ENCODE results near the gene HRCT1. TPM values are rescaled to one million over a fixed set of nuclear protein-coding genes. Genes with fewer than 3 reads are reported as not detected.

HRCT1 gene
- total and polyA plus RNA-seq, 2 donors (not counting 3 experiments of a cell fraction or from before 2014, with no cell fraction given), result 1.2 to 7.0 TPM

DNA sequence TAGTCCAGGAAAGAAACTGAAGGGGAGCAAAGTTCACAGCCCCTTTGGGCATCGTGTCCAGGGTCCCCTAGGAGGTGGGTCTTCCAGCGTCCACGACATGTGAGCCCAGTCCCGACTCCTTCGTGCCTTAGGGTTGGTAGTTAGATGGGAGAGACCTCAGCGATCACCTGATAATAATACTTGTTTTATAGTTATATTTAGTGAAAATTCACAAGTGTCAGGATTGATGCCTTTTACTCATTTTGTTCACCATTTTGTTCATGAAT, 23.4 kb downstream of the HRCT1 start:
- Histone ChIP-seq H3K27me3 (ENCODE audit: control insufficient read depth in 2 of 2, insufficient read depth in 2 of 2, low read length in 2 of 2) (no peaks in the 10 kb centered on the region), H3K4me1 (ENCODE audit: control insufficient read depth, extremely low read depth, insufficient read depth, low read length) (peaks cover 9% of the 10 kb centered on the region), H4K20me1 (replicated peaks; ENCODE audit: control insufficient read depth, extremely low read depth, insufficient read depth, low read length) (no peaks in the 10 kb centered on the region), H3K9ac (replicated peaks; ENCODE audit: extremely low read depth, insufficient read depth, low read length) (no peak overlapping the region), H3K4me3 (replicated peaks in 1 of 3; ENCODE audit: insufficient read depth in 1 of 3, low read depth in 1 of 3, low read length in 3 of 3) (no peak overlapping the region), H3K36me3 (ENCODE audit: control insufficient read depth in 2 of 2, extremely low read depth in 1 of 2, insufficient read depth in 2 of 2, low read length in 2 of 2) (no peaks in the 10 kb centered on the region), H3K27ac (ENCODE audit: insufficient read depth, low read depth, low read length) (no peak overlapping the region), H3K9me1 (replicated peaks; ENCODE audit: control insufficient read depth, extremely low read depth, insufficient read depth, low read length) (no peaks in the 10 kb centered on the region), H3K9me3 (replicated peaks; ENCODE audit: control insufficient read depth, insufficient read depth, low read length) (no peaks in the 10 kb centered on the region), H2AFZ (ENCODE audit: low read depth, low read length) (peak overlapping the region; percentile 35), H3K4me2 (ENCODE audit: insufficient read depth, low read length) (no peak overlapping the region), H3K79me2 (ENCODE audit: control insufficient read depth, insufficient read depth, low read length) (no peaks in the 10 kb centered on the region)
- FAIRE-seq, result no peak
- intact Hi-C loops (cut with micrococcal nuclease) (loop anchor here (2.0 kb wide), 1 partner anchor 15 kb away; no protein-coding TSS in a partner anchor), dilution Hi-C loops (cut with MboI; ENCODE audit: extremely low pct_ligation_motif_present, low sequenced_read_pairs) (no loop called here)
- TF ChIP-seq CTCF (IDR thresholded peaks at IDR 0.05; ENCODE audit: extremely low read depth in 1 of 2, insufficient read depth in 1 of 2, low read depth in 1 of 2, low read length in 2 of 2) (no peak), POLR2A (IDR thresholded peaks at IDR 0.05; ENCODE audit: low read depth, low read length) (no peak), GATA2 (IDR thresholded peaks at IDR 0.05; ENCODE audit: insufficient read depth, insufficient read length, low read depth, low read length) (no peak)
- ChIA-PET CTCF (interaction anchor here (1.9 kb wide), 1 partner anchor 25 kb away, joined by 4 read pairs; no protein-coding TSS in a partner anchor), POLR2A (no interaction called here)
- DNase-seq (ENCODE audit: low read depth, low spot score), result no peak
- no TSS peak for BruUV-seq (replicated peaks)

DNA sequence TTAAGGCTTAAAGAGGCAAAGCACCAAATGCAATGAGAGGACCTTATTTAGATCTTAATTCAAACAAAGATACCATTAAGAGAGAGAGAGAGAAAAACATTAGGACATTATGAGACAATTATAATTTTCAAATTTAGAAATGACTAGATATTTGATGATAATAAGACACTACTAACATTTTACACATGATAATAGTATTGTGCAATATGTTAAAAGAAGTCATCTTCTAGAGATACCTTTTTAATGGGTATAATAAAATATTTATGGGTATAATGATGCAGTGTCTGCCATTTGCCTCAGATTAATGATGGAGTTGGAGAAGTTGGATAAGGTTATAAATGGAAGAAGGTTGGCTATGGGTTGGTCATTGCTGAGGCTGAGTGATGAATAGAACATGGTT, 24.5 kb downstream of the HRCT1 start:
- ChIA-PET CTCF (no interaction called here), POLR2A (no interaction called here)
- no peaks in the 10 kb centered on the region for H3K36me3 ChIP-seq (ENCODE audit: control insufficient read depth in 2 of 2, extremely low read depth in 1 of 2, insufficient read depth in 2 of 2, low read length in 2 of 2)
- no peaks in the 10 kb centered on the region for H3K27me3 ChIP-seq (ENCODE audit: control insufficient read depth in 2 of 2, insufficient read depth in 2 of 2, low read length in 2 of 2)
- H3K79me2 ChIP-seq (ENCODE audit: control insufficient read depth, insufficient read depth, low read length), result no peaks in the 10 kb centered on the region
- intact Hi-C loops (cut with micrococcal nuclease), result no loop called here
- TF ChIP-seq GATA2 (IDR thresholded peaks at IDR 0.05; ENCODE audit: insufficient read depth, insufficient read length, low read depth, low read length) (no peak), MYC (IDR thresholded peaks at IDR 0.05; ENCODE audit: low read depth, low read length) (no peak), CTCF (IDR thresholded peaks at IDR 0.05; ENCODE audit: extremely low read depth in 1 of 2, insufficient read depth in 1 of 2, low read depth in 1 of 2, low read length in 2 of 2) (no peak), POLR2A (IDR thresholded peaks at IDR 0.05; ENCODE audit: low read depth, low read length) (no peak), JUN (IDR thresholded peaks at IDR 0.05; ENCODE audit: borderline replicate concordance, insufficient read depth, insufficient read length, low read depth) (no peak), EZH2 (IDR thresholded peaks at IDR 0.05; ENCODE audit: borderline replicate concordance, low read depth, low read length, severe bottlenecking) (no peak), FOS (IDR thresholded peaks at IDR 0.05; ENCODE audit: borderline replicate concordance, insufficient read depth, low read length) (no peak), POLR2AphosphoS5 (IDR thresholded peaks at IDR 0.05; ENCODE audit: insufficient read depth, low read depth, low read length) (no peak)
- TF ChIP-seq, protein P1, sequence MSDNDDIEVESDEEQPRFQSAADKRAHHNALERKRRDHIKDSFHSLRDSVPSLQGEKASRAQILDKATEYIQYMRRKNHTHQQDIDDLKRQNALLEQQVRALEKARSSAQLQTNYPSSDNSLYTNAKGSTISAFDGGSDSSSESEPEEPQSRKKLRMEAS (IDR thresholded peaks at IDR 0.05; ENCODE audit: insufficient read depth, insufficient read length), result no peak
- no peak overlapping the region for H3K27ac ChIP-seq (ENCODE audit: insufficient read depth, low read depth, low read length)
- H3K4me3 ChIP-seq (replicated peaks in 1 of 3; ENCODE audit: insufficient read depth in 1 of 3, low read depth in 1 of 3, low read length in 3 of 3), result no peak overlapping the region
- H3K4me2 ChIP-seq (ENCODE audit: insufficient read depth, low read length), result no peak overlapping the region
- FAIRE-seq (no peak), DNase-seq (ENCODE audit: low read depth, low spot score) (no peak)
- no peaks in the 10 kb centered on the region for H3K9me1 ChIP-seq (replicated peaks; ENCODE audit: control insufficient read depth, extremely low read depth, insufficient read depth, low read length)
- peaks cover 9% of the 10 kb centered on the region for H3K4me1 ChIP-seq (ENCODE audit: control insufficient read depth, extremely low read depth, insufficient read depth, low read length)
- H3K9ac ChIP-seq (replicated peaks; ENCODE audit: extremely low read depth, insufficient read depth, low read length), result no peak overlapping the region
- dilution Hi-C loops (cut with MboI; ENCODE audit: extremely low pct_ligation_motif_present, low sequenced_read_pairs), result no loop called here
- no peaks in the 10 kb centered on the region for H4K20me1 ChIP-seq (replicated peaks; ENCODE audit: control insufficient read depth, extremely low read depth, insufficient read depth, low read length)
- no peak overlapping the region for H2AFZ ChIP-seq (ENCODE audit: low read depth, low read length)
- BruUV-seq (replicated peaks), result no TSS peak
- H3K9me3 ChIP-seq (replicated peaks; ENCODE audit: control insufficient read depth, insufficient read depth, low read length), result no peaks in the 10 kb centered on the region
